PC-3 (cell line): Measurements from ENCODE around the gene AFF2. TPM values are rescaled to one million over a fixed set of nuclear protein-coding genes. Genes with fewer than 3 reads are reported as not detected.

ENCODE experiments used
- ATAC-seq: fragments of 200-7000 bp; cut with Tn5 transposase; 2 replicates; pipeline ENCODE4 v1.9.1; 2020; ENCODE audit warnings: mild to moderate bottlenecking, moderate library complexity
- BruUV-seq: library from RNA; stranded (reverse); fragments of 400-500 nt; replicated peaks from 2 replicates; lab custom pipeline; 2021; lab: Mats Ljungman, UMichigan
- CTCF ChIA-PET: fragments of 300-600 bp; sonication (Branson Sonifier 250); formaldehyde crosslinking; loops from one replicate; lab custom pipeline; 2022; ENCODE audit warnings: antibody characterized with exemption; lab: Charles Lee
- POLR2A ChIA-PET: fragments of 300-600 bp; sonication (Branson Sonifier 250); formaldehyde crosslinking; loops from one replicate; lab custom pipeline; 2022; ENCODE audit warnings: antibody characterized with exemption; ENCODE audit not compliant: unreplicated experiment; lab: Charles Lee
- DNase-seq: peaks from one replicate; pipeline ENCODE4 v3.0.0-alpha.2; 2015
- H2AFZ ChIP-seq: fragments of 300-600 bp; sonication (generic); 2 replicates; pipeline ENCODE4 v1.6.0; 2016; ENCODE audit warnings: antibody characterized with exemption, low read length
- H3F3A ChIP-seq: fragments of 300-600 bp; sonication (generic); one replicate; pipeline ENCODE4 v1.6.0; 2017; ENCODE audit warnings: antibody characterized with exemption, low read length, control low read depth, mild to moderate bottlenecking; ENCODE audit not compliant: unreplicated experiment
- H3K27ac ChIP-seq: fragments of 300-600 bp; sonication (generic); 2 replicates; pipeline ENCODE4 v1.5.1; 2016; ENCODE audit warnings: mild to moderate bottlenecking, low read length
- H3K27me3 ChIP-seq: fragments of 300-600 bp; sonication (generic); 2 replicates; pipeline ENCODE4 v1.6.1; 2016; ENCODE audit warnings: low read length, mixed read lengths
- H3K36me3 ChIP-seq: fragments of 300-600 bp; sonication (generic); 2 replicates; pipeline ENCODE4 v1.6.1; 2016; ENCODE audit warnings: low read depth, mixed run types, low read length, mixed read lengths
- H3K4me1 ChIP-seq: fragments of 300-600 bp; sonication (generic); 2 replicates; pipeline ENCODE4 v1.5.1; 2016; ENCODE audit warnings: low read length; ENCODE audit not compliant: insufficient read depth
- H3K4me2 ChIP-seq: fragments of 300-600 bp; sonication (generic); 2 replicates; pipeline ENCODE4 v1.6.0; 2016; ENCODE audit warnings: low read length
- H3K4me3 ChIP-seq: fragments of 300-600 bp; sonication (generic); 2 replicates; pipeline ENCODE4 v1.5.1; 2016; ENCODE audit warnings: mild to moderate bottlenecking, low read length, mixed read lengths
- H3K79me2 ChIP-seq: fragments of 300-600 bp; sonication (generic); 2 replicates; pipeline ENCODE4 v1.6.1; 2017; ENCODE audit warnings: low read length, mixed read lengths
- H3K9ac ChIP-seq: fragments of 300-600 bp; sonication (generic); 2 replicates; pipeline ENCODE4 v1.6.0; 2016; ENCODE audit warnings: mild to moderate bottlenecking, low read length
- H3K9me2 ChIP-seq: fragments of 300-600 bp; sonication (generic); replicated peaks from 2 replicates; pipeline ENCODE4 v1.6.1; 2016; ENCODE audit warnings: mixed run types, low read length, mixed read lengths
- H3K9me3 ChIP-seq: fragments of 300-600 bp; sonication (generic); 2 replicates; pipeline ENCODE4 v1.6.1; 2016; ENCODE audit warnings: low read length, mixed read lengths
- H4K20me1 ChIP-seq: fragments of 300-600 bp; sonication (generic); 2 replicates; pipeline ENCODE4 v1.6.1; 2016; ENCODE audit warnings: low read length, mixed read lengths
- CTCF ChIP-seq: fragments of 300-600 bp; sonication (generic); conservative IDR thresholded peaks from 2 replicates; pipeline ENCODE4 v1.5.1; 2017; ENCODE audit warnings: antibody characterized with exemption, low read depth, mild to moderate bottlenecking, low read length
- EZH2 ChIP-seq: fragments of 300-600 bp; sonication (generic); IDR thresholded peaks from one replicate; pipeline ENCODE4 v1.6.1; 2017; ENCODE audit warnings: antibody characterized with exemption, mild to moderate bottlenecking, low read length; ENCODE audit not compliant: unreplicated experiment
- EZH2phosphoT487 ChIP-seq: fragments of 300-600 bp; sonication (generic); IDR thresholded peaks from 2 replicates; pipeline ENCODE4 v1.6.1; 2018; ENCODE audit warnings: mild to moderate bottlenecking, antibody characterized with exemption, low read length, borderline replicate concordance
- intact Hi-C: fragments of 100-400 bp; cut with micrococcal nuclease; formaldehyde crosslinking; loops from 2 replicates; pipeline ENCODE4 v1.9.0; 2023
- total RNA-seq: library from RNA; depleted of rRNA; stranded (reverse); fragments of >200 nt; gene quantifications from 2 replicates; pipeline ENCODE4 v1.2.3, GENCODE V29; 2014

The AFF2 gene
- total RNA-seq, 1 experiment from 2014 or later: not detected

GRCh38 chrX:148885203-148885602, 384.8 kb downstream of the AFF2 start:
- Histone ChIP-seq H3K9ac (no peak overlapping the region), H2AFZ (no peak overlapping the region), H3K9me3 (no peaks in the 10 kb centered on the region), H3K36me3 (no peaks in the 10 kb centered on the region), H3K4me2 (no peak overlapping the region), H3K27me3 (no peaks in the 10 kb centered on the region), H3K4me3 (no peak overlapping the region), H3K4me1 (no peaks in the 10 kb centered on the region), H3K79me2 (no peaks in the 10 kb centered on the region), H3F3A (no peaks in the 10 kb centered on the region), H4K20me1 (no peaks in the 10 kb centered on the region), H3K9me2 (no peaks in the 10 kb centered on the region), H3K27ac (no peak overlapping the region)
- BruUV-seq: no TSS peak
- ChIA-PET POLR2A (no interaction called here), CTCF (no interaction called here)
- DNase-seq (no peak), ATAC-seq (no peak)
- intact Hi-C loops: no loop called here
- no peak for TF ChIP-seq CTCF
- TF ChIP-seq EZH2: no peak
- TF ChIP-seq EZH2phosphoT487: no peak

GRCh38 chrX:148893395-148893794, 393.0 kb downstream of the AFF2 start:
- Histone ChIP-seq H3K36me3 (no peaks in the 10 kb centered on the region), H3K9me3 (no peaks in the 10 kb centered on the region), H3K4me3 (no peak overlapping the region), H3F3A (no peaks in the 10 kb centered on the region), H2AFZ (no peak overlapping the region), H3K4me1 (no peaks in the 10 kb centered on the region), H3K27me3 (no peaks in the 10 kb centered on the region), H3K9ac (no peak overlapping the region), H3K4me2 (no peak overlapping the region), H3K9me2 (no peaks in the 10 kb centered on the region), H3K27ac (no peak overlapping the region), H3K79me2 (no peaks in the 10 kb centered on the region), H4K20me1 (no peaks in the 10 kb centered on the region)
- no peak for DNase-seq
- POLR2A ChIA-PET: no interaction called here
- CTCF ChIA-PET: no interaction called here
- ATAC-seq: no peak
- intact Hi-C loops: no loop called here
- TF ChIP-seq CTCF (no peak), EZH2 (no peak), EZH2phosphoT487 (no peak)
- BruUV-seq: no TSS peak

- H3K9me2 ChIP-seq: no peaks in the 10 kb centered on the region
- no TSS peak for BruUV-seq
- no peak overlapping the region for H3K27ac ChIP-seq
- ATAC-seq: no peak
- no peaks in the 10 kb centered on the region for H3F3A ChIP-seq
- no peak overlapping the region for H2AFZ ChIP-seq
- H4K20me1 ChIP-seq: no peaks in the 10 kb centered on the region
- H3K4me3 ChIP-seq: no peak overlapping the region
- H3K4me1 ChIP-seq: no peaks in the 10 kb centered on the region
- POLR2A ChIA-PET: no interaction called here
- intact Hi-C loops: no loop called here
- no peaks in the 10 kb centered on the region for H3K79me2 ChIP-seq
- CTCF ChIA-PET: no interaction called here
- H3K36me3 ChIP-seq: no peaks in the 10 kb centered on the region
- no peak for DNase-seq
- H3K27me3 ChIP-seq: no peaks in the 10 kb centered on the region
- TF ChIP-seq CTCF (no peak), EZH2phosphoT487 (no peak), EZH2 (no peak)
- no peak overlapping the region for H3K4me2 ChIP-seq
- no peaks in the 10 kb centered on the region for H3K9me3 ChIP-seq
- H3K9ac ChIP-seq: no peak overlapping the region
Measured at GRCh38 chrX:148902581-148902980, 402.2 kb downstream of the AFF2 start.
